A673 (cell line): ENCODE measurements around the gene DNAH3.

ENCODE experiments used
- CTCF ChIP-seq: fragments of 300-800, 200-600 bp; sonication (generic); conservative IDR thresholded peaks from 2 replicates; pipeline ENCODE4 v1.5.1; 2017; ENCODE audit warnings: low read depth, mild to moderate bottlenecking, antibody characterized with exemption, low read length, moderate library complexity, mixed read lengths
- EZH2 ChIP-seq: fragments of 200-600 bp; sonication (generic); IDR thresholded peaks from 2 replicates; pipeline ENCODE4 v1.6.1; 2017; ENCODE audit warnings: borderline replicate concordance, low read depth, mild to moderate bottlenecking, mixed read lengths, antibody characterized with exemption, low read length; ENCODE audit not compliant: poor library complexity, severe bottlenecking

GRCh38 chr16:21053590-21053989 is 97.1 kb downstream of the DNAH3 start:
- no peak for TF ChIP-seq CTCF
- no peak for TF ChIP-seq EZH2
